Esophagus squamous epithelium (tissue), 4 donors: ENCODE results near the gene THSD7A.

Experiments used
- POLR2A ChIP-seq, 4 donors: fragments of 450-650 bp; IDR thresholded peaks; one replicate each; pipeline ENCODE4 v1.6.1; 2017; ENCODE audit warnings: antibody characterized with exemption in 4 of 4, mild to moderate bottlenecking in 4 of 4, moderate library complexity in 3 of 4
- TF ChIP-seq, protein P1 (sequence below), 6 experiments: fragments of 450-650 bp in 4 of 6; fragments of 200-600 bp in 2 of 6; sonication (generic) in 2 of 6; IDR thresholded peaks; one replicate each; pipeline ENCODE4 v1.5.1; 2016 to 2019; ENCODE audit warnings: antibody characterized with exemption in 6 of 6, mild to moderate bottlenecking in 4 of 6, moderate library complexity in 4 of 6

DNA sequence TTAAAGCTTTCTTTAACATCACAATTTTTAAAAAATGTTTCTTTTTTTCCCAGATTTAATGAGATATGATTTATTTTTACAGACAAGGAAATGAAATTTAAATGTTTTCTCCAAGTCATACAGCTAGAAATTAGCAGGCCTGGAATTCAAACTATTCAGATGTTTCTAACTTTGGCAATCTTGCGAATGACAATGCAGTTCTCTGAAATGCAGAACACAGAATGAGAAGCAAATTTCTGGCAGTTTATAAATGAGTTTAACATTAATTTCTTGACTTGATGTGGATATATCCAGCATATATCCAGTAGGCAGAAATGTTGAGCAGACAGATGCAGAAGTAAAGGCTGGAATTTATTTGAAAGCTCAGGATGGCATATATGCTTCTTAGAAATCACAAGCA lies 227.5 kb downstream of the THSD7A start:
- TF ChIP-seq, protein P1, sequence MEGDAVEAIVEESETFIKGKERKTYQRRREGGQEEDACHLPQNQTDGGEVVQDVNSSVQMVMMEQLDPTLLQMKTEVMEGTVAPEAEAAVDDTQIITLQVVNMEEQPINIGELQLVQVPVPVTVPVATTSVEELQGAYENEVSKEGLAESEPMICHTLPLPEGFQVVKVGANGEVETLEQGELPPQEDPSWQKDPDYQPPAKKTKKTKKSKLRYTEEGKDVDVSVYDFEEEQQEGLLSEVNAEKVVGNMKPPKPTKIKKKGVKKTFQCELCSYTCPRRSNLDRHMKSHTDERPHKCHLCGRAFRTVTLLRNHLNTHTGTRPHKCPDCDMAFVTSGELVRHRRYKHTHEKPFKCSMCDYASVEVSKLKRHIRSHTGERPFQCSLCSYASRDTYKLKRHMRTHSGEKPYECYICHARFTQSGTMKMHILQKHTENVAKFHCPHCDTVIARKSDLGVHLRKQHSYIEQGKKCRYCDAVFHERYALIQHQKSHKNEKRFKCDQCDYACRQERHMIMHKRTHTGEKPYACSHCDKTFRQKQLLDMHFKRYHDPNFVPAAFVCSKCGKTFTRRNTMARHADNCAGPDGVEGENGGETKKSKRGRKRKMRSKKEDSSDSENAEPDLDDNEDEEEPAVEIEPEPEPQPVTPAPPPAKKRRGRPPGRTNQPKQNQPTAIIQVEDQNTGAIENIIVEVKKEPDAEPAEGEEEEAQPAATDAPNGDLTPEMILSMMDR (IDR thresholded peaks at IDR 0.05) = no peak
- TF ChIP-seq POLR2A (IDR thresholded peaks at IDR 0.05) = no peak
